ENCODE results near the gene KCNK3. TPM values are rescaled to one million over a fixed set of nuclear protein-coding genes. Genes with fewer than 3 reads are reported as not detected.

Gene KCNK3
- total and polyA plus RNA-seq, 10 of the 15 experiments (the other 5 are each of a cell fraction or from before 2014, with no cell fraction given), result 0.13 TPM; not detected in 9

DNA sequence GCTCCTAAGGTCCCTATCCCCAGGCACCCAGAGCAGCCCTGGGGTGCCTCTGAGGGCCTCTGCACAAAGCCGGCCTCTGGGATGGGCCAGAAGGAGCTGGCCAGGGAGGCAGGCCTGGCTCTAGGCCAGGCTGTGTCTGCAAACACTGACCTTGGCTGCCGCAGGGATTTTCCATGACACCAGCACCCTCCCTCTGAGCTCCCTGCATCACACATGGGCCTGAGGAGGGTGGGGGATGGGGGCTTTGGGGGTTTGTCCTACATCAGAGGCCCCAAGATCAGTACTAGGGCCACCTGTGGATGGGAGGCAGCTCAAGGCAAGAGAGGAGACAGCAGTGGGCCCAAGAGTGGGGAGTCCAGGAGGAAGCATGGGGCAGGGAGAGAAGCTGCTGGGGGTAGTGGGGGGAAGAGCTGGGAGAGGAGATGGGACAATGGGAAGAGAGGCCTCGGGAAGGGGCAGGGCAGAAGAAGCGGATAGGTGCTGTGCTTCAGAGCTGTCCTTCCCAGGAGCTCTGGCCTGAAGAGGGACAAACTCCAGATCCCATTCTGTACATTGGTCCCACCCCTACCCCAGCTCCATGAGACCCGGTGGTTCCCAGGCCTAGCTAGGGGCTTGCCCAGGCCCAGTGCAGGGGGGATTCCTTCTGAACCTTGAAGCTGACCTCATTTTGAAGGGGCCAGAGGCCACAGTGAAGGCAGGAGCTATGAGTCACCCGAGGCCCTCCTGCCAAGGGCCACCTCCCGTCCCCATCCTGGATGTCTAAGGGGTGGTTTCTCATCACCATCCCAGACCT, 28.0 kb downstream of the KCNK3 start (continued):
- TF ChIP-seq ASH2L (IDR thresholded peaks at IDR 0.05; ENCODE audit: borderline replicate concordance, low read depth) (no peak), ZNF384 (IDR thresholded peaks at IDR 0.05; ENCODE audit: borderline replicate concordance, low read depth, low read length) (no peak), PBX3 (IDR thresholded peaks at IDR 0.05; ENCODE audit: insufficient replicate concordance, low read depth, low read length) (no peak), MYB (IDR thresholded peaks at IDR 0.05; ENCODE audit: borderline replicate concordance, low read depth, low read length) (no peak), CTCF (IDR thresholded peaks at IDR 0.05 in 2 of 3, conservative IDR thresholded peaks at IDR 0.05 in 1 of 3; ENCODE audit: control insufficient read depth in 2 of 3, extremely low read depth in 1 of 3, insufficient read depth in 1 of 3, low read depth in 3 of 3, low read length in 3 of 3) (no peak)
- TF ChIP-seq, protein P1, sequence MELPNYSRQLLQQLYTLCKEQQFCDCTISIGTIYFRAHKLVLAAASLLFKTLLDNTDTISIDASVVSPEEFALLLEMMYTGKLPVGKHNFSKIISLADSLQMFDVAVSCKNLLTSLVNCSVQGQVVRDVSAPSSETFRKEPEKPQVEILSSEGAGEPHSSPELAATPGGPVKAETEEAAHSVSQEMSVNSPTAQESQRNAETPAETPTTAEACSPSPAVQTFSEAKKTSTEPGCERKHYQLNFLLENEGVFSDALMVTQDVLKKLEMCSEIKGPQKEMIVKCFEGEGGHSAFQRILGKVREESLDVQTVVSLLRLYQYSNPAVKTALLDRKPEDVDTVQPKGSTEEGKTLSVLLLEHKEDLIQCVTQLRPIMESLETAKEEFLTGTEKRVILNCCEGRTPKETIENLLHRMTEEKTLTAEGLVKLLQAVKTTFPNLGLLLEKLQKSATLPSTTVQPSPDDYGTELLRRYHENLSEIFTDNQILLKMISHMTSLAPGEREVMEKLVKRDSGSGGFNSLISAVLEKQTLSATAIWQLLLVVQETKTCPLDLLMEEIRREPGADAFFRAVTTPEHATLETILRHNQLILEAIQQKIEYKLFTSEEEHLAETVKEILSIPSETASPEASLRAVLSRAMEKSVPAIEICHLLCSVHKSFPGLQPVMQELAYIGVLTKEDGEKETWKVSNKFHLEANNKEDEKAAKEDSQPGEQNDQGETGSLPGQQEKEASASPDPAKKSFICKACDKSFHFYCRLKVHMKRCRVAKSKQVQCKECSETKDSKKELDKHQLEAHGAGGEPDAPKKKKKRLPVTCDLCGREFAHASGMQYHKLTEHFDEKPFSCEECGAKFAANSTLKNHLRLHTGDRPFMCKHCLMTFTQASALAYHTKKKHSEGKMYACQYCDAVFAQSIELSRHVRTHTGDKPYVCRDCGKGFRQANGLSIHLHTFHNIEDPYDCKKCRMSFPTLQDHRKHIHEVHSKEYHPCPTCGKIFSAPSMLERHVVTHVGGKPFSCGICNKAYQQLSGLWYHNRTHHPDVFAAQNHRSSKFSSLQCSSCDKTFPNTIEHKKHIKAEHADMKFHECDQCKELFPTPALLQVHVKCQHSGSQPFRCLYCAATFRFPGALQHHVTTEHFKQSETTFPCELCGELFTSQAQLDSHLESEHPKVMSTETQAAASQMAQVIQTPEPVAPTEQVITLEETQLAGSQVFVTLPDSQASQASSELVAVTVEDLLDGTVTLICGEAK (IDR thresholded peaks at IDR 0.05; ENCODE audit: borderline replicate concordance), result no peak
